GM18508 (cell line): ENCODE data around the gene RNF214.
"Not testable (repeated sequence)": the region's sequence is repeated elsewhere in the genome, so short reads cannot be mapped to it uniquely, and the experiment has no call there.

ENCODE experiments used
- ATAC-seq: cut with Tn5 transposase; IDR thresholded peaks from one replicate; pipeline ENCODE4 v1.9.1; 2021; ENCODE audit warnings: moderate number of reproducible peaks; ENCODE audit not compliant: insufficient read depth, unreplicated experiment

Gene RNF214

DNA sequence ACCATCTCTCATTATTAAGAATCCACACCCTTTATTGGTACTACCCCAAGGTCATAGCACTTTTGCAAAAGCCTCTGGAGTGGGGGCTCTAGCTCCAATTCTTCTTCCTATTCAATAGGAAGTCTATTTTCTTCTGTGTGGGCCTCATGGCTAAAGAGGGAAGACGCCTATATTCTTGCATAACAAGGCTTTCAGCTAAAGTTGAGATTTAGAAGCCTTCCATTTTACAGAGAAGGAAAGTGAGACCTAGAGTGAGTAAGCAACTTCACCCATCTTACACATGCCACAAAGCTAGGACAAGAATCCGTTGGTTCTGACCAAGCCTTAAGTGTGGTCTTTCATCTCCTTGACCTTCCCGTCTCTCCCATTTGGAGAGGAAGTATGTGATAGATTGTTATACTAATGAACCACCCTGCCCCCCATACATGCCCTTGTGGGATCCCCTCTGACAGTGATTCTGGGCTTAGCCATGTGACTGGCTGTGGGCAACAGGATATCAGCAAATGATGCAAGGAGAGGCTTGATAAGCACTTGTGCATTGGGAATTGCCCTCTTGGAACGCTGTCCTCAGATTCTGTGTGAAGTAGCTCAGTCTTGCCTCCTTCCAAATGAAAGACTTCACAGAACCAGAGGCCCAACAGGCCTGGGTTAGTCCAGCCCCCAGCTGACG is 71.3 kb downstream of the RNF214 start:
- ATAC-seq = no peak

GRCh38 chr11:117305145-117305544 is 72.7 kb downstream of the RNF214 start:
- ATAC-seq = no peak

DNA sequence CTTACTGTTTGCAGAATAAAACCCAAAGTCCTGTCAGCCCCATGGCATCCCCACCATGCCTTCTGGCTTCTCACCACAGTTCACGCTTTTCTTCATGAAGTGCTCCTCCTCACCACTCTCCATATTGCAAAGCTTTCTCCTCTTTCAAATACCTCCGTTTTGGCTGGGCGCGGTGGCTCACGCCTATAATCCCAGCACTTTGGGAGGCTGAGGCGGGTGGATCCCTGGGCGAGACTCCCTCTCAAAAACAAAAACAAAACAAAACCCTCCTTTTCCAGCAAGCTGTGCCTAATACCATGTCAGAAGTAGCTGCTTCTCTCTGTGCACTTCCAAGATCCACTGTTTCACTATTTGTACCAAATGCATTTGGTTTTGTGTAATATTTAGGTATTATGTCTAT is 76.8 kb downstream of the RNF214 start:
- no peak for ATAC-seq

DNA sequence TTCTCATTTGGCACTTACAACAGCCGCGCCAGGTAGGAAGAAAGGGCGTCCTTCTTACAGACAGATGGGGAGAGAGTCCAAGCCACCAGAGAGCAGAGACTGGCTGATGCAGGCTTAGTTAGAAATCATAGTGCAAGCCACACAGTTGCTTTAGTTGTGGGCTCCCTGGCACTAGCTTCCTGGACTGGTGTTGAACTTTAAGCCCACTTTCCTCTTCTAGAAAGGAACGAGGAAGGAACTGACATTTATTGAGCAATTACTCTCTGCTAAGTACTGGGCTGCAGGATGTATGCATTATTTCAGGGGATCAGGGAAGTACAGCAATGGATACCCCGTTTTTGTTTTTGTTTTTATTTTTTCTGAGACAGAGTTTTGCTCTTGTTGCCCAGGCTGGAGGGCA is 80.6 kb downstream of the RNF214 start:
- ATAC-seq = no peak

DNA sequence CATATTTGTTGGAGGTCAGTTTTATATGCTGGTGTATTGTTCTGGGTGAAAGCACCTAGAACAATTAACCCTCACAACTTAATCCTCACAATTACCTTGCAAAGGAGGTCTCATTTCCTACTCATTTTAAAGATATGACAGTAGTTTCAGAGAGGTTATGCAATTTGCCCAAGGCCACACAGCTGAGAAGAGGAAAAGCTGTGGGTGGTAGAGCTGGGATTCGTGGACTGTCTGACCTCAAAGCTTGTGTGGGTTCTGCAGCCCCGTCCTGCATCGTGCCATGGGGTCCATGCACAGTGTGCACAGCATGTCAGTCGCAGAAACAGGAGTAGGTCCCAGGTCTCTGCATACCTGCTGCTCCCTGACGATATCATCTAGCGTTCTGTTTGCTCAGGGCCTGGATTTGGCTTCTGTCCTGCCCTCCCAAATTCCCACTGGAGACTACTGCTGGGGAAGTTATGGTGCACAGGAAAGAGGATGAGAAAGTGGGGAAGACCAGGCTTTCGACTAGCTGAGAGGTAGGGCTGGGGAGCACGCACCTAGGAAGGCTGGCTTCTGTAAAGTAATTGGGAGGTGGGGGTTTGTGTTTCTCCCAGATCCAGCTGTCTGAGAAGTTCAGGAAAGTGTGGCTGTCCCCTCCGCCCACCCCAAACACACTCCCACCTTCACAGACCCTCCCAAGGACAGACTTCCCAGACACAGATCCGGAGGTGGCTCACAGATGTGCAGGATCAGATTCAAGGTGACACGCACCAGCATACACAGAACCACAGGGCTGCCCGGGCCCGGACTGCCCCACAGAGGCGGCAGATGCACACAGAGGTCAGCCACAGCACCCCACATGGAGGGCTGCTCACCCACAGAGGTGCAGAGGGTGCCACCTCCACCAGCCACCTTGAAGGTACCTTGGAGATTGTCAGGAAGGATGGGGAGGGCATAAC is 81.6 kb downstream of the RNF214 start:
- ATAC-seq = no peak

DNA sequence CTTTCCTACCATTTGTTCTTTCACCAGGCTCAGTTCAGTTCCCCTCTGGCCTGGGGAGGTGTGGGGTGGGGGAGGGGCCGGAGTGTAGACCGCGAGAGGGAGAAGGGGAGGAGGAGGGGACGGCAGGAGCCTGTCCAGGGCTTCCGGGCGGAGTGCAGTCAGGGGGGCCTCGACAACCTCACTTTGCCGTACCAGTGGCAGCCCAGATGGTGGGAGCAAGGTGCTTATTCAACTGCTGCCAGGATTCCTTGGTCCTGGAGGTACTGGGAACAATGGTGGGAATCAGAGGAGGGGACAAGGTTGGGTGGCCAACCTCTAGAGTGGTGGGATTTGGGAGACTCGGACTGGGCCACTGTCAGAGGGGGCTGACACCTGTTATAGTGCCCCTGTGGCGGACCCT is 82.4 kb downstream of the RNF214 start:
- ATAC-seq = no peak

- no peak for ATAC-seq
Observed at GRCh38 chr11:117315285-117316196, 83.1 kb downstream of the RNF214 start.

DNA sequence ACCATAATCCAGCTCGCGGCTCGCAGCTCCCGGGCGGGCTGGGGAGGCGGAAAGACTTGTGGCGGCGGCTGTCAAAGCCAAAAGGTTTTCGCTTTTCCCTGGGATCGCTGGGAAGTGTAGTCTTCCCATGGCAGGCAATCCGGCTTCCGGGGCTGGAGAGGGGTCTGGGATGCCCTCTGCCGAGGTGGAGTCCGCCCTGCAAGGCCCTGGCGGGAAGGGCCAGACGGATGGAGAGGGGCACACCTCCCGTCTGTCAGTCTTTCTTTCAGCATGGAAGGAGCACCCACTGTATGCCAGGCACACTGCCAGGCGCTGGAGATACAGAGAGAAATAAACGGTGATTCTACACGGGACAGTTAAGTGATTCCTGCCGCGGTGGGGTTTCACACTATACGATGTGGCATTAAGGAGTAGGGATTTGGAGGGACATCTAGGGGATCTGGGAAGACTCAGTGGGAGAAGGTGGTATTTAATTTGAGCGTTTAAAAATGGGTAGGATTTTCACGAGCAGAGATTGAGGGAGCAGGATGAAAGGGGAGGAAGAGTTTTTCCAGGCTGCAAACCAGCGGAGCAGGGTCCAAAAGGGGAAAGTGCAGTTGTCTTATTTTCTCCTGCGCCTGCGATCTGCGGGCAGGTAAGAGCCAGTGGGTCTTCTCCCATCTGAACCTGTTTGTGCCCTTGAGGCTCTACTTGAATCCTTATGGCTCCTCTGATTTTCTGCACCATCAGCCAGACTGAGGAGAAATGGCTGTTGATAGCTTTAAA is 83.9 kb downstream of the RNF214 start, which contains the start of gene BACE1:
TSS of gene BACE1 (minus strand) at position 60 of the 765 bp plus-strand sequence. CDS start 461 bp downstream, outside the sequence.
- ATAC-seq = no peak

- ATAC-seq = no peak
Observed at GRCh38 chr11:117318738-117319137, 86.3 kb downstream of the RNF214 start.

DNA sequence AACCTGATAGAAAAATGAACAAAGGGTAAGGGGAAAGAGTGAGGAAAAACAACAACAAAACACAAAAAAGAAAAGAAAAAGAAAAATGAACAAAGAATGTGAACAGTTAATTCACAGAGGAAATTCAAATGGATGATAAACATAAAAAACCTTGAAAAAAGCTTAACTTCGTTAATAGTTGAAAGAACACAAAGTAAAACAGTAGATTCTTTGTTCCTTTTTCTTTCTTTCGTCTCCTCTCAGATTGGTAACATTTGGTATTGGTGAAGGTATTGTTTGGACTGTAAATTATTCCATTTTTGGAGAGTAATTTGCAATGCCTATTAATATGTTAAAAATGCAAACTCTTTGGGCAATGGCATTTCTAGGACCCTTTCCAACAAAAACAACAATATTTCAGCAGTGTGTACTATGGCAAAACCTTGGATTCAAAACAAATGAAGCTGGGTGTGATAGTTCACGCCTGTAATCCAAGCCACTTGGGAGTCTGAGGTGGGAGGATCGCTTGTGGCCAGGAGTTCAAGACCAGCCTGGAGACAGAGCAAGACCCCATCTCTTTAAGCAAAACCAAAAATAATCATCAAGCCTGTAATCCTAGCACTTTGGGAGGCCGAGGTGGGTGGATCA is 86.9 kb downstream of the RNF214 start:
- no peak for ATAC-seq

- not testable (repeated sequence) for ATAC-seq
Observed at GRCh38 chr11:117327255-117327566, 94.7 kb downstream of the RNF214 start.

DNA sequence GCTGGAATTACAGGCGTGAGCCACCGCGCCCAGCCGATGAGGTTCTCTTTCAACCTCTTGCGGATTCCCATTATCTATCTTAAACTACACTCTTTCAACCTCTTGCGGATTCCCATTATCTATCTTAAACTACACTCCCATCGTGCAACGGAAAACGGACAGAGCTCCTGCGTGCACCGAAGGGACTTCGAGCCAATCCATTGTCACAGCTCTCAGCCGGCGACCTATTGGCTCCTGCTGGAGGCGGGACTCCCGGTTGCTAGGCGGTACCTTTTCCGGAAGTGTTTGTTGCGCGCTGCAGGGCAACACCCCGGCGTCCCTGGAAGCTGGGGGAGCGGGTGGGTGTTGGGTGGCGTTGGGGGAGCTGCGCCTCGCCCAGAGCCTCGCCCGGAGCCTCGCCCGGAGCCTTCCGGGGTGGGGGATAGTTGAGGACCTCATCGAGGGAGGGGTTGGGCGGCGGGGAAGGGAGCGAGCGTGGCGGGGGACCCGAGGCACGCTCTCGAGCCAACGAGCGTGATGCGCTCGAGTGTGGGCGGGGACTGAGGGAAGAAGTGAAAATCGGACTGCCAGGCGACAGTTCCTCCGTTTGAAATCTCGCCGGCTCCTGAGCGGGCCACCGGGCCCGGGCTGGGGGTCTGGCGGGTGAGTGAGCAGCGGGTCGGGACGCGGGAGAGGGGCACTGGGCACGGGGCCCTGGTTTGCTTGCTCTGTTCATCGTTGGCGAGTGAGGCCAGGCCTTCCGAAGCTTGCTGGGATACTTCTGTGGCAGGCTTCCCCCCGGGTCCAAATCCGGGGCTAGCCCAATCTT is 95.3 kb downstream of the RNF214 start, which contains the start of gene CEP164:
TSS of gene CEP164 (plus strand) at position 288 of the 808 bp plus-strand sequence. CDS start 10,733 bp downstream, outside the sequence.
- ATAC-seq = peak; percentile 72

DNA sequence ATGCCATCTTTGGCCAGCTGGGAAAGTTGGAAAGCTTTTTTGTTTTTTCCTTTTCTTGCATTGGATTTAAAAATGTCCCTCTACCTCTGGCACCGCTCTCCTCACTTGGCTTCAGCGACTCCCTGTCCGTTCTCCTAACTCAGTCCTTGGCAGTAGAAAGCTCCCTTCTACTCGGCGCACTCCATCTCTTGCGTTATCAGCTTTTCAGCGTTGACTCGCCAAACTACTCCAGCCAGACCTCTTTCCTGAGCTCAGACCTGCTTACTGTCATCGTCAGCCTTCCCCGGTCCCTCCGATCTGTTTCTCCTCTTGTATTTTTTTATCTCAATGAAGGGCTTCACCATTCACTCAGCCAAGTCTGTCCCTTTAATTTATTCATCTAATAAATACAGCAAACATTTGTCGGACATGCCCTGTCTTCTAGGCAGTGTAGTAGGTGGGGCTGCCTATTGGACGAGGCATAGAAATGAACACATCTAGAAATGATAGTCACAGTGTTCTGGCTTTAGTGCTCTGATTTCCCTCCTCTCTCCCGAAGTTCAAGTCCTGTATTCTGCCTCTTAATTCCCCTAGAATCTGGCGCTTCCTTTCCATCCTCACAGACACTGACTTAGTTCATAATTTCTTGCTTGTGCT is 96.0 kb downstream of the RNF214 start:
- ATAC-seq = no peak

DNA sequence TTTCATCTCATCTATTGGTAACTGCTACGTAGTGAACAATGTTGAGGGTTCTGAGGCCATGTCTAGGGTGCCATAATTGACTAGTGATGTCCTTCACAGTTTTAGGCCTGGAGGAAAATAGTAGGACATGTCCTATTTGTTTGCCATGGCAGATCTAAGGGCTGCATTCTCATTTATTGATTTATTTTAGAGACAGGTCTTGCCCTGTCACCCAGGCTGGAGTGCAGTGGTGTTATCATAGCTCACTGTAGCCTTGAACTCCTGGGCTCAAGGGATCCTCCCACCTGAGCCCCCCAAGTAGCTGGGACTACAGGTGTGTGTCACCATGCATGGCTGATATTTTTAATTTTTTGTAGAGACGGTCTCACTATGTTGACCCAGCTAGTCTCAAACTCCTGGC is 100.4 kb downstream of the RNF214 start:
- ATAC-seq = no peak

DNA sequence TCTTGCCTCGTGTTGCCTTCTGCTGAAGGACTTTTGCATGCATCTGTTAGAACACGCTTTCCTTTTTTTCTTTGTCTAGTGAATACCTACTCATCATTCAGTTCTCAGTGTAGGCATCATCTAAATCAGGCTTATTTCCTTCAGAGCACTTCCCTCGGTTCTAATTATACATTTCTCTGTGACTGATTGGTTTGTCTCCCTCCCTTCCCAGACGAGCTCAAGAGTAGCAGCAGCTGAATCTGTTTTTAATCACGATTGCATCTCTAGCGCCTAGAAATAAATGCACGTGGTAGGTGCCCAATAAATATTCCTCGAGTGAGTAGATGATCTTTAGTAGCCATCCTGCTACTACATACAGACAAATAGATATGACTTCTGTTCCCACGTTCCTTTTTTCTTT is 101.4 kb downstream of the RNF214 start:
- no peak for ATAC-seq

DNA sequence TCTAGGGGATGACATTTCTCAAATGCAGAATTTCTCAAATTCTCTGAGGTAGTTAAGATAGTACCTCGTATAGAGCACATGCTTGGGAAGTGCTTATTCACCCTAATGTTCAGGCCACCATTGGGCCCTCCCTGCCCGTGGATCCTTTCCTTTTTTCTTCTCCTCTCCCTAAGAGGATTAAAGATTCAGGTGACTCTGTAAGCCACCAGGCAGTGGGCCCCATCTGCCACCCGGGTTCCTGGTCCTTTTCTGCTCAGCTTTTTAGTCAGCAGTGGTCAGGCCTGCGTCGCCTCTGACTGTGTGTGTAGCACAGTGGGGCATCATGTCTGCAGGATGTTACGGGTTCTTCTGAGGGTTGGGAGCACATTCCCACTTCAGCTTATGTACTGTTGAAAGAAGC is 102.4 kb downstream of the RNF214 start:
- ATAC-seq = no peak

- no peak for ATAC-seq
Observed at GRCh38 chr11:117335399-117335798, 102.9 kb downstream of the RNF214 start.
